ENCODE results near the gene EMC8. TPM values are rescaled to one million over a fixed set of nuclear protein-coding genes. Genes with fewer than 3 reads are reported as not detected.

The EMC8 gene
- total RNA-seq, 1 donor from 2014 or later = 22.5 TPM

- no peak for DNase-seq
Measured at GRCh38 chr16:85728879-85729278, 70.5 kb downstream of the EMC8 start.

More at GRCh38 chr16:85728879-85729278, 70.5 kb downstream of the EMC8 start:
- Histone ChIP-seq H3K27me3 (ENCODE audit: low read depth) (peaks cover 4% of the 10 kb centered on the region), H3K27ac (replicated peaks) (no peak overlapping the region), H3K9me3 (replicated peaks) (no peaks in the 10 kb centered on the region), H3K4me3 (no peak overlapping the region), H3K4me1 (no peaks in the 10 kb centered on the region), H3K36me3 (no peaks in the 10 kb centered on the region)
- TF ChIP-seq CTCF (IDR thresholded peaks at IDR 0.05; ENCODE audit: borderline replicate concordance) = no peak
- intact Hi-C loops (cut with micrococcal nuclease) = no loop called here

Small RNAs within 50 kb of the gene (microRNA-seq; reads per million reads assigned to microRNA genes)
- gene MIR1910 = not detected

Other genes starting within 250 kb of the EMC8 start
- gene GSE1, start 186.2 kb downstream of the EMC8 start, total RNA-seq = 34.2 TPM
- gene GINS2, start 110.6 kb downstream of the EMC8 start, total RNA-seq = 0.44 TPM
- 2.3 TPM for gene C16orf74, start 48.4 kb downstream of the EMC8 start, total RNA-seq
- gene COX4I1, start 151 bp upstream of the EMC8 start, total RNA-seq = 1,881 TPM
- 2.7 TPM for gene IRF8, start 99.6 kb upstream of the EMC8 start, total RNA-seq